Measurements from ENCODE around the gene KCNJ12. TPM values are rescaled to one million over a fixed set of nuclear protein-coding genes. Genes with fewer than 3 reads are reported as not detected.

Gene KCNJ12
- total RNA-seq, 4 donors from 2014 or later = 0.51 to 11.8 (median 5.3) TPM

GRCh38 chr17:21357696-21358656 is 18.2 kb upstream of the KCNJ12 start:
- H3K27ac ChIP-seq = no peak overlapping the region
- H3K4me1 ChIP-seq = no peaks in the 10 kb centered on the region
- H3K27me3 ChIP-seq = no peaks in the 10 kb centered on the region
- intact Hi-C loops (cut with DNase I; ENCODE audit: low total_unique reads) = no loop called here
- TF ChIP-seq POLR2A (IDR thresholded peaks at IDR 0.05) (no peak), CTCF (IDR thresholded peaks at IDR 0.05) (no peak)
- no peak overlapping the region for H3K4me3 ChIP-seq
- no peak for DNase-seq
- H3K9me3 ChIP-seq = no peaks in the 10 kb centered on the region
- no peaks in the 10 kb centered on the region for H3K36me3 ChIP-seq

GRCh38 chr17:21358682-21359482 is 17.3 kb upstream of the KCNJ12 start:
- TF ChIP-seq CTCF (IDR thresholded peaks at IDR 0.05) (no peak), POLR2A (IDR thresholded peaks at IDR 0.05) (no peak)
- Histone ChIP-seq H3K36me3 (no peaks in the 10 kb centered on the region), H3K27me3 (no peaks in the 10 kb centered on the region), H3K4me3 (no peak overlapping the region), H3K27ac (no peak overlapping the region), H3K4me1 (no peaks in the 10 kb centered on the region), H3K9me3 (no peaks in the 10 kb centered on the region)
- intact Hi-C loops (cut with DNase I; ENCODE audit: low total_unique reads) = no loop called here
- no peak for DNase-seq

- DNase-seq = no peak
- TF ChIP-seq POLR2A (IDR thresholded peaks at IDR 0.05) = no peak
- TF ChIP-seq CTCF (IDR thresholded peaks at IDR 0.05) = no peak
Measured at GRCh38 chr17:21359483-21359840, 16.7 kb upstream of the KCNJ12 start.

GRCh38 chr17:21360048-21360447 is 16.1 kb upstream of the KCNJ12 start:
- TF ChIP-seq CTCF (IDR thresholded peaks at IDR 0.05) (no peak), POLR2A (IDR thresholded peaks at IDR 0.05) (no peak)
- no peaks in the 10 kb centered on the region for H3K4me1 ChIP-seq
- H3K27ac ChIP-seq = no peak overlapping the region
- H3K4me3 ChIP-seq = no peak overlapping the region
- no peaks in the 10 kb centered on the region for H3K9me3 ChIP-seq
- no peaks in the 10 kb centered on the region for H3K27me3 ChIP-seq
- H3K36me3 ChIP-seq = no peaks in the 10 kb centered on the region
- DNase-seq = no peak
- intact Hi-C loops (cut with DNase I; ENCODE audit: low total_unique reads) = no loop called here

More at GRCh38 chr17:21359483-21359840, 16.7 kb upstream of the KCNJ12 start:
- Histone ChIP-seq H3K27ac (no peak overlapping the region), H3K4me3 (no peak overlapping the region), H3K36me3 (no peaks in the 10 kb centered on the region), H3K4me1 (no peaks in the 10 kb centered on the region), H3K27me3 (no peaks in the 10 kb centered on the region), H3K9me3 (no peaks in the 10 kb centered on the region)
- intact Hi-C loops (cut with DNase I; ENCODE audit: low total_unique reads) = no loop called here
